Thymus (tissue), 11 donors: ENCODE results near the gene EIF3K. TPM values are rescaled to one million over a fixed set of nuclear protein-coding genes. Genes with fewer than 3 reads are reported as not detected.
A peak's percentile ranks its signal among the peaks of the same experiment; 100 is the strongest.

Experiments used
- DNase-seq, 9 donors: peaks; one replicate each; pipeline ENCODE4 v3.0.0-alpha.2; 2013; ENCODE audit warnings: low spot score in 9 of 9, low read depth in 6 of 9, missing footprints in 1 of 9
- H3K27ac ChIP-seq, 2 donors: one replicate each; pipeline ENCODE4 v1.5.1; 2013; ENCODE audit warnings: control low read depth in 1 of 2, low read depth in 1 of 2, low read length in 1 of 2, mild to moderate bottlenecking in 1 of 2, moderate library complexity in 1 of 2
- H3K27me3 ChIP-seq, 2 donors: one replicate each; pipeline ENCODE4 v1.5.1; 2013; ENCODE audit warnings: low read length in 1 of 2; ENCODE audit not compliant: control insufficient read depth in 2 of 2, insufficient read depth in 1 of 2
- H3K36me3 ChIP-seq, 2 donors: one replicate each; pipeline ENCODE4 v1.5.1; 2013; ENCODE audit warnings: low read length in 1 of 2, mild to moderate bottlenecking in 1 of 2, moderate library complexity in 1 of 2; ENCODE audit not compliant: control insufficient read depth in 2 of 2, insufficient read depth in 2 of 2
- H3K4me1 ChIP-seq, 2 donors: one replicate each; pipeline ENCODE4 v1.5.1; 2013; ENCODE audit warnings: low read length in 2 of 2; ENCODE audit not compliant: control insufficient read depth in 2 of 2, insufficient read depth in 2 of 2
- H3K4me3 ChIP-seq, 2 donors: one replicate each; pipeline ENCODE4 v1.5.1; 2013; ENCODE audit warnings: low read length in 2 of 2, control low read depth in 1 of 2, mild to moderate bottlenecking in 1 of 2
- H3K9me3 ChIP-seq, 2 donors: one replicate each; pipeline ENCODE4 v1.5.1; 2013; ENCODE audit warnings: low read length in 1 of 2, mild to moderate bottlenecking in 1 of 2; ENCODE audit not compliant: control insufficient read depth in 2 of 2, insufficient read depth in 1 of 2
- WGBS: extraction: QIAGEN DNeasy Blood & Tissue Kit; methylation state at CpG from one replicate; pipeline ENCODE4 v1.1.7; 2013; 5-methylcytosine and 5-hydroxymethylcytosine counted together
- polyA plus RNA-seq: library from polyadenylated mRNA; stranded (reverse); fragments of 200-250 nt; gene quantifications from one replicate; pipeline ENCODE4 v1.2.3, GENCODE V29; 2013
- total RNA-seq: library from RNA; stranded (reverse); fragments of 120-200 nt; gene quantifications from one replicate; pipeline ENCODE4 v1.2.4, GENCODE V29; 2013
- donor health status: healthy.

The EIF3K gene
- total and polyA plus RNA-seq, 2 donors = 268 to 317 TPM

- 67% methylated on average over 10 of the region's 10 CpGs for WGBS
- no peaks in the 10 kb centered on the region for H3K9me3 ChIP-seq
- peak overlapping the region; percentile 36 to 45 for H3K27ac ChIP-seq
- H3K36me3 ChIP-seq = no peaks in the 10 kb centered on the region
- DNase-seq = no peak
- H3K4me1 ChIP-seq = peaks cover 7 to 61% of the 10 kb centered on the region in 2 donors
- no peak overlapping the region for H3K4me3 ChIP-seq
- peaks cover 37 to 88% of the 10 kb centered on the region in 2 donors for H3K27me3 ChIP-seq
These were observed 47.9 kb downstream of the EIF3K start for GRCh38 chr19:38666663-38667511.

GRCh38 chr19:38667661-38668171 lies 48.7 kb downstream of the EIF3K start:
- no peaks in the 10 kb centered on the region for H3K9me3 ChIP-seq
- 58% methylated on average over 8 of the region's 8 CpGs for WGBS
- H3K4me1 ChIP-seq = peaks cover 7 to 59% of the 10 kb centered on the region in 2 donors
- H3K36me3 ChIP-seq = no peaks in the 10 kb centered on the region
- DNase-seq = no peak
- H3K27ac ChIP-seq = peak overlapping the region in 1 of 2 donors; percentile 47
- no peak overlapping the region for H3K4me3 ChIP-seq
- peaks cover 31 to 80% of the 10 kb centered on the region in 2 donors for H3K27me3 ChIP-seq

GRCh38 chr19:38669552-38669951 lies 50.6 kb downstream of the EIF3K start:
- WGBS = 9% methylated on average over 5 of the region's 5 CpGs
- H3K36me3 ChIP-seq = no peaks in the 10 kb centered on the region
- no peak overlapping the region for H3K4me3 ChIP-seq
- H3K9me3 ChIP-seq = no peaks in the 10 kb centered on the region
- H3K4me1 ChIP-seq = peaks cover 7 to 52% of the 10 kb centered on the region in 2 donors
- H3K27ac ChIP-seq = no peak overlapping the region
- no peak for DNase-seq
- peaks cover 22 to 61% of the 10 kb centered on the region in 2 donors for H3K27me3 ChIP-seq

GRCh38 chr19:38670921-38671398 lies 52.0 kb downstream of the EIF3K start:
- Histone ChIP-seq H3K4me1 (peaks cover 5 to 52% of the 10 kb centered on the region in 2 donors), H3K27ac (no peak overlapping the region), H3K4me3 (no peak overlapping the region), H3K9me3 (no peaks in the 10 kb centered on the region), H3K27me3 (peaks cover 20 to 54% of the 10 kb centered on the region in 2 donors), H3K36me3 (no peaks in the 10 kb centered on the region)
- no peak for DNase-seq
- 68% methylated on average over 3 of the region's 3 CpGs for WGBS

GRCh38 chr19:38671654-38672053 lies 52.7 kb downstream of the EIF3K start:
- WGBS = 94% methylated on average over 4 of the region's 4 CpGs
- H3K4me3 ChIP-seq = no peak overlapping the region
- H3K27me3 ChIP-seq = peaks cover 17 to 53% of the 10 kb centered on the region in 2 donors
- peaks cover 11 to 55% of the 10 kb centered on the region in 2 donors for H3K4me1 ChIP-seq
- H3K9me3 ChIP-seq = no peaks in the 10 kb centered on the region
- H3K27ac ChIP-seq = no peak overlapping the region
- no peak for DNase-seq
- no peaks in the 10 kb centered on the region for H3K36me3 ChIP-seq

GRCh38 chr19:38673030-38673429 lies 54.0 kb downstream of the EIF3K start:
- peaks cover 11 to 48% of the 10 kb centered on the region in 2 donors for H3K4me1 ChIP-seq
- WGBS = 97% methylated on average over 4 of the region's 4 CpGs
- no peak overlapping the region for H3K27ac ChIP-seq
- H3K36me3 ChIP-seq = no peaks in the 10 kb centered on the region
- H3K9me3 ChIP-seq = no peaks in the 10 kb centered on the region
- peaks cover 5 to 44% of the 10 kb centered on the region in 2 donors for H3K27me3 ChIP-seq
- H3K4me3 ChIP-seq = no peak overlapping the region
- DNase-seq = no peak

- Histone ChIP-seq H3K36me3 (no peaks in the 10 kb centered on the region), H3K27ac (peak overlapping the region; percentile 84 to 86), H3K9me3 (no peaks in the 10 kb centered on the region), H3K4me1 (peaks cover 7 to 42% of the 10 kb centered on the region in 2 donors), H3K27me3 (peaks cover 5 to 34% of the 10 kb centered on the region in 2 donors), H3K4me3 (no peak overlapping the region)
- DNase-seq = no peak
- 93% methylated on average over 16 of the region's 16 CpGs for WGBS
These were observed 55.6 kb downstream of the EIF3K start for GRCh38 chr19:38674388-38675171.

- DNase-seq = no peak
- 80% methylated on average over 5 of the region's 5 CpGs for WGBS
- no peaks in the 10 kb centered on the region for H3K36me3 ChIP-seq
- peaks cover 6 to 38% of the 10 kb centered on the region in 2 donors for H3K4me1 ChIP-seq
- H3K27ac ChIP-seq = peak overlapping the region; percentile 84 to 90
- no peaks in the 10 kb centered on the region for H3K9me3 ChIP-seq
- peaks cover 5 to 25% of the 10 kb centered on the region in 2 donors for H3K27me3 ChIP-seq
- no peak overlapping the region for H3K4me3 ChIP-seq
These were observed 56.6 kb downstream of the EIF3K start for GRCh38 chr19:38675611-38676010.
